Activated naive CD4-positive, alpha-beta T cell treated with anti-CD3 and anti-CD28 coated beads for 36 hours (primary cell): ENCODE measurements around the gene SESTD1. TPM values are rescaled to one million over a fixed set of nuclear protein-coding genes. Genes with fewer than 3 reads are reported as not detected.

Experiments used
- CTCF ChIA-PET: fragments of 350-600 bp; sonication (Branson Sonifier 250); formaldehyde crosslinking; loops from one replicate; lab custom pipeline; 2021; ENCODE audit warnings: antibody characterized with exemption; lab: Charles Lee
- DNase-seq: peaks from one replicate; pipeline ENCODE4 v3.0.0-alpha.2; 2020
- H3K27ac Mint-ChIP-seq: one replicate; pipeline ENCODE4 v1.8.0; 2021; ENCODE audit warnings: mild to moderate bottlenecking, mixed read lengths
- H3K27me3 Mint-ChIP-seq: one replicate; pipeline ENCODE4 v1.8.0; 2021; ENCODE audit warnings: low read depth, mixed read lengths
- H3K36me3 Mint-ChIP-seq: one replicate; pipeline ENCODE4 v1.8.0; 2021; ENCODE audit warnings: low read depth, mixed read lengths
- H3K4me1 Mint-ChIP-seq: one replicate; pipeline ENCODE4 v1.8.0; 2021; ENCODE audit warnings: low read depth, mixed read lengths
- H3K4me3 Mint-ChIP-seq: one replicate; pipeline ENCODE4 v1.8.0; 2021; ENCODE audit warnings: mild to moderate bottlenecking, moderate library complexity, mixed read lengths
- H3K9me3 Mint-ChIP-seq: one replicate; pipeline ENCODE4 v1.8.0; 2021; ENCODE audit warnings: mixed read lengths
- intact Hi-C: fragments of 100-400 bp; cut with micrococcal nuclease; formaldehyde crosslinking; loops from one replicate; pipeline ENCODE4 v1.15.1; 2023
- total RNA-seq, 2 experiments: library from RNA; stranded (reverse); gene quantifications; one replicate each; pipeline ENCODE4 v1.2.3, GENCODE V29; 2021

The SESTD1 gene
- total RNA-seq, 2 experiments from 2014 or later, result 11.3 to 12.4 TPM

DNA sequence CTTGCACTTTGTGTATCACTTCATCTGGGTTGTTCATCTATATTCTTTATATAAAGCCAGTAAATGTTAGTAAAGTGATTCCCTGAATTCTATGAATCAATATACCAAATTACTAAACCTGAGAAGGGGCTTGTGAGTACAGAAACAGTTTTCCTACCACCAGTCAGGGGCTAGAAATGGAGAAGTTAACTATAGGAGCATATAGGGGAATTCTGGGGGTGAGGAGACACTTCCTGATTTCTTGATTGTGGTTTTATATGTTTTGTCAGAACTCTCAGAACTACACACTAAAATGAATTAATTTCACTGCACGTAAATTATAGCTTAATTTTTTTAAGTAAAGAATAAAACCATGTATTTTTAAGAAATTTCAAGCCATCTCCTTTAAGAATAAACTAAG, 93.7 kb downstream of the SESTD1 start:
- Mint-ChIP-seq H3K36me3 (peaks cover 6% of the 10 kb centered on the region), H3K27me3 (no peaks in the 10 kb centered on the region), H3K4me3 (no peak overlapping the region), H3K9me3 (no peaks in the 10 kb centered on the region), H3K4me1 (no peaks in the 10 kb centered on the region), H3K27ac (no peak overlapping the region)
- DNase-seq, result no peak
- CTCF ChIA-PET, result no interaction called here
- intact Hi-C loops, result no loop called here

DNA sequence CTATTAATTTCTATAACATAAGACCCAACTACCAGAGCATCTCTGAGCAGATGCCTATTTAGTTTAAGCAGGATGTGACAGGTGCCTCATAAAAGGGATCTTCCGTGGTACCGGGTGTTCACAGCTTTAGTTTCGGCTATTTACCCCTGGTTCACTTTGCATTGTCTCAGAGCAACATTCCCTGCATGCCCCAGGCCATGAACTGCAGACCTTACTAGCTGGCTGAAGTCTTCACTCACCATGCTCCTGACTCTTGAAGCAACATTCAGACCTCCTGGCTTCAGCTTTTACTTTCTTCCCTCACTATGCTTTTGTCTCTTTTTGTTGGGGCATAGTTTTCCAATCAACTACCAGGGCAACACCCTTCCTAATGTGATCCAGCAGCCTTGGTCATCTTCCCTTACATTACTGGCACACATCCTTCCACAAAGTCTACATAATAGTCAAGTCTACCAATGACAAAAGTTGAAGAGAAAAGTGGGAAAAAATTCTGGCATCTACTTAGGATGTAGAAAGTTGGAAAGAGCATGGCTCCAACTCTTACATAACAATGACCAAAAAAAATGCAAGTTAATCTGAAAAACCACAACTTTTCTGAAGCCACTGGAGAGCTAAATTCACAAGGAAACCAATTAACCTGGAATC, 99.2 kb downstream of the SESTD1 start:
- Mint-ChIP-seq H3K4me3 (no peak overlapping the region), H3K27me3 (no peaks in the 10 kb centered on the region), H3K4me1 (no peaks in the 10 kb centered on the region), H3K27ac (no peak overlapping the region), H3K36me3 (peaks cover 8% of the 10 kb centered on the region), H3K9me3 (no peaks in the 10 kb centered on the region)
- CTCF ChIA-PET, result no interaction called here
- no peak for DNase-seq
- intact Hi-C loops, result no loop called here

GRCh38 chr2:179141206-179141605, 123.4 kb downstream of the SESTD1 start:
- Mint-ChIP-seq H3K27ac (no peak overlapping the region), H3K36me3 (no peaks in the 10 kb centered on the region), H3K4me3 (no peak overlapping the region), H3K9me3 (no peaks in the 10 kb centered on the region), H3K4me1 (no peaks in the 10 kb centered on the region), H3K27me3 (no peaks in the 10 kb centered on the region)
- intact Hi-C loops, result no loop called here
- CTCF ChIA-PET, result no interaction called here
- DNase-seq, result no peak

GRCh38 chr2:179140571-179140970, 124.1 kb downstream of the SESTD1 start:
- intact Hi-C loops, result no loop called here
- Mint-ChIP-seq H3K27me3 (no peaks in the 10 kb centered on the region), H3K4me1 (no peaks in the 10 kb centered on the region), H3K4me3 (no peak overlapping the region), H3K9me3 (no peaks in the 10 kb centered on the region), H3K27ac (no peak overlapping the region), H3K36me3 (no peaks in the 10 kb centered on the region)
- CTCF ChIA-PET, result no interaction called here
- no peak for DNase-seq

- peak; percentile 8 for DNase-seq
- H3K9me3 Mint-ChIP-seq, result no peaks in the 10 kb centered on the region
- CTCF ChIA-PET, result no interaction called here
- no peak overlapping the region for H3K4me3 Mint-ChIP-seq
- H3K27ac Mint-ChIP-seq, result no peak overlapping the region
- H3K27me3 Mint-ChIP-seq, result no peaks in the 10 kb centered on the region
- H3K36me3 Mint-ChIP-seq, result no peaks in the 10 kb centered on the region
- H3K4me1 Mint-ChIP-seq, result no peaks in the 10 kb centered on the region
- intact Hi-C loops, result no loop called here
Measured at GRCh38 chr2:179139506-179139905, 125.1 kb downstream of the SESTD1 start.

GRCh38 chr2:179137200-179137759, 127.4 kb downstream of the SESTD1 start:
- H3K4me3 Mint-ChIP-seq, result no peak overlapping the region
- H3K9me3 Mint-ChIP-seq, result no peaks in the 10 kb centered on the region
- no peaks in the 10 kb centered on the region for H3K4me1 Mint-ChIP-seq
- CTCF ChIA-PET, result interaction anchor here (1.2 kb wide), 1 partner anchor 8 kb away, joined by 3 read pairs; no protein-coding TSS in a partner anchor
- H3K27me3 Mint-ChIP-seq, result no peaks in the 10 kb centered on the region
- intact Hi-C loops, result no loop called here
- DNase-seq, result no peak
- H3K27ac Mint-ChIP-seq, result no peak overlapping the region
- no peaks in the 10 kb centered on the region for H3K36me3 Mint-ChIP-seq

DNA sequence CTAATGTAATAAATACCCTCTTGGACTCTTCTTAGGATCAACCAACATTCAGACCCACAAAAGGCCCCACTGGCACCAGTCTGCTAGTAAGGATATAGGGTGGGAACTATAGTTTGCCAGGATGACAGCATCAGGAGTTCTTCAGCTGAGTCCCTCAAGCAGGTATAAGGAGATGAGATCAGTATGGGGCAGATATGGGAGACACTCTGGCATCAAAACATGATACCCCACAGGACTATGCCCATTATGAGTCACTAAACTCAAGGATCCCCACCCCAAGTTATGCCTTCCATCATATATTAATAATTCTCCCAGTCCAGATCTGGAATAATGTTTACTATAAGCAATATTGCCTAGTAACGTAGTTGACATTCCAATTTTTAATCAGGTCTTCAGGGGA, 131.6 kb downstream of the SESTD1 start:
- CTCF ChIA-PET, result no interaction called here
- H3K36me3 Mint-ChIP-seq, result no peaks in the 10 kb centered on the region
- DNase-seq, result no peak
- H3K27me3 Mint-ChIP-seq, result no peaks in the 10 kb centered on the region
- H3K27ac Mint-ChIP-seq, result no peak overlapping the region
- no peak overlapping the region for H3K4me3 Mint-ChIP-seq
- no peaks in the 10 kb centered on the region for H3K4me1 Mint-ChIP-seq
- intact Hi-C loops, result no loop called here
- H3K9me3 Mint-ChIP-seq, result no peaks in the 10 kb centered on the region

GRCh38 chr2:179132076-179132475, 132.6 kb downstream of the SESTD1 start:
- intact Hi-C loops, result no loop called here
- no peak overlapping the region for H3K27ac Mint-ChIP-seq
- CTCF ChIA-PET, result interaction anchor here (1.3 kb wide), 1 partner anchor 112 kb away, joined by 3 read pairs; no protein-coding TSS in a partner anchor

DNA sequence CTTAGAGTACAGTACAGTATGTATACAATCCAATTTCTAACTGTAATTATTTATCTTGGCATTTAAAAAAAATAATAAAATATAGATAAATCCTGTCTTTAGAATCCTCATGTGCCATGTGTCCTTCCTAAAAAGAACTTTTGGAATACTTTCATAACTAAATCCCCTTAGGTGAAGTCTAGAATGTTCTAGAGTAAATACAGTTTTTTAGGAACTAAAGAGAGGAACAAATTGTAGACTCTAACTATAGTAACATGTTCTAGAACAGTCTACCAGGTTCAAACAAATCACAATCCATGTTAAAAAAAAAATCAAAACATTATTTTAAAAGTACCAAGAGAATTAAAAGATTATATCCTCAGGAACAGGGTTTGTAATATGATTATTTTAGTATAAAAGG, 134.1 kb downstream of the SESTD1 start:
- Mint-ChIP-seq H3K36me3 (no peaks in the 10 kb centered on the region), H3K9me3 (no peaks in the 10 kb centered on the region), H3K4me3 (no peak overlapping the region), H3K4me1 (no peaks in the 10 kb centered on the region), H3K27me3 (no peaks in the 10 kb centered on the region), H3K27ac (no peak overlapping the region)
- CTCF ChIA-PET, result interaction anchor here (0.6 to 2.3 kb wide), 24 partner anchors 21 to 465 kb away, joined by 3 to 34 read pairs (median 6); partner anchors contain the start of gene CCDC141
- no peak for DNase-seq
- intact Hi-C loops, result no loop called here

More at GRCh38 chr2:179132076-179132475, 132.6 kb downstream of the SESTD1 start:
- H3K4me3 Mint-ChIP-seq, result no peak overlapping the region
- H3K27me3 Mint-ChIP-seq, result no peaks in the 10 kb centered on the region
- no peak for DNase-seq
- H3K4me1 Mint-ChIP-seq, result no peaks in the 10 kb centered on the region
- H3K9me3 Mint-ChIP-seq, result no peaks in the 10 kb centered on the region
- H3K36me3 Mint-ChIP-seq, result no peaks in the 10 kb centered on the region

DNA sequence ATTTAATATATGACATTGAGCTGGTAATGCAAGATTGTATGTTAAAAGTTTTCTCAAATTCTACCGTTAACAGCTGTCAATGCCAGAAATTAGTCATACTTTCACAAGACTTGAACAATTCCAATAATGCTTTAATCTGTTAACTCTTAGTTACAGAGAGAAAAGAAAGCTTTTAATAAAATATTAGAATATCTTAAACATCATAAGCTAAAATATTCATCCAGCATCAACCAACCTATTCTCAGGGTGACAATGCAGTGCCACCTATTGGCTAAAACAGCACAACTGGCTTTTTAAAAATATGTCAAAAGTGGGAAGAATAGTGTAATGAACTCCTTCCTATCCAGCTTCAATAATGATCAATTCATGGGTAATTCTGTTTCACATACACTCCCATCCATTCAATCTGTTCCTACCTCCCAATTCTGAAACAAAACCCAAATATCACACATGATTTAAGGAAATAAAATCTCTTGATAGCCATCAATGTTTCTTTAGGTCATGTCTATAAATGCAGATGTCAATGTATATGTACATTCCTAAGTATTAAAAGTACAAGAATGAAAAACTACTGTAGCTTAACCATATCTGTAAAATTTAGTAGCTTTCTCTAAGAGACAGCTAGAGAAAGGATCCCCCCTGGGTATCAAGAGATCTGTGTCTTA, 134.9 kb downstream of the SESTD1 start:
- H3K4me3 Mint-ChIP-seq, result no peak overlapping the region
- H3K36me3 Mint-ChIP-seq, result no peaks in the 10 kb centered on the region
- CTCF ChIA-PET, result interaction anchor here (0.6 to 2.3 kb wide), 47 partner anchors 8 to 1016 kb away, joined by 3 to 34 read pairs (median 4); partner anchors contain the start of gene CCDC141

GRCh38 chr2:179125404-179125803, 139.2 kb downstream of the SESTD1 start:
- Mint-ChIP-seq H3K9me3 (no peaks in the 10 kb centered on the region), H3K4me1 (peaks cover 3% of the 10 kb centered on the region), H3K27me3 (no peaks in the 10 kb centered on the region), H3K36me3 (no peaks in the 10 kb centered on the region), H3K27ac (no peak overlapping the region), H3K4me3 (no peak overlapping the region)
- DNase-seq, result no peak
- intact Hi-C loops, result no loop called here
- CTCF ChIA-PET, result no interaction called here

More for the DNA sequence above, 134.9 kb downstream of the SESTD1 start:
- Mint-ChIP-seq H3K27ac (no peak overlapping the region), H3K9me3 (no peaks in the 10 kb centered on the region), H3K27me3 (no peaks in the 10 kb centered on the region), H3K4me1 (no peaks in the 10 kb centered on the region)
- DNase-seq, result peak; percentile 35
- intact Hi-C loops, result loop anchor here (1.0 to 2.0 kb wide), 7 partner anchors 109 to 368 kb away; no protein-coding TSS in a partner anchor

GRCh38 chr2:179124282-179124681, 140.3 kb downstream of the SESTD1 start:
- intact Hi-C loops, result no loop called here
- H3K27ac Mint-ChIP-seq, result no peak overlapping the region
- CTCF ChIA-PET, result interaction anchor here (1.0 kb wide), 1 partner anchor 93 kb away, joined by 3 read pairs; no protein-coding TSS in a partner anchor
- H3K4me3 Mint-ChIP-seq, result no peak overlapping the region
- DNase-seq, result no peak
- peaks cover 3% of the 10 kb centered on the region for H3K4me1 Mint-ChIP-seq
- H3K9me3 Mint-ChIP-seq, result no peaks in the 10 kb centered on the region
- H3K36me3 Mint-ChIP-seq, result peaks cover 1% of the 10 kb centered on the region
- no peaks in the 10 kb centered on the region for H3K27me3 Mint-ChIP-seq
